ENCODE data around the gene DCUN1D4.
"Not testable (repeated sequence)": the region's sequence is repeated elsewhere in the genome, so short reads cannot be mapped to it uniquely, and the experiment has no call there.

DCUN1D4 gene

DNA sequence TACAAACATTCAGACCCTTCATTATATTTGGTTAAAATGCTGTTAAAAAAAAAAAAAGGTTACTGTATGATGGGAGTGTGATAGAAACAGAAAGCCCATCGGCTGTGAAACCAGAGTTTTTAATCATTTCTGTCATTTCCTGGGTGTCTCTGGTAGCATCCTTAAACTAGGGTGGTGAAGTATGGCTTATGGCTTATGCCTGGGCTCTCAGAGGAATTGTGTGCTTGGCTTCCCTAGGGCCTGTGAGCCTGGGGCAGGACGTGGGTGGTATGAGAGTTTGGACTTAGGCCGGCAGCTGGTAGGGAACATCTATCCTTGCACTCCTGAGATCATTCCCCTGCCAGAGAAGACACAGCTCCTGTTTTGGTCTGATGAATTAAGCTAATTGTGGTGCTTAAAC lies 52.2 kb downstream of the DCUN1D4 start:
- peak; percentile 15 for DNase-seq (ENCODE audit: low read depth)

DNA sequence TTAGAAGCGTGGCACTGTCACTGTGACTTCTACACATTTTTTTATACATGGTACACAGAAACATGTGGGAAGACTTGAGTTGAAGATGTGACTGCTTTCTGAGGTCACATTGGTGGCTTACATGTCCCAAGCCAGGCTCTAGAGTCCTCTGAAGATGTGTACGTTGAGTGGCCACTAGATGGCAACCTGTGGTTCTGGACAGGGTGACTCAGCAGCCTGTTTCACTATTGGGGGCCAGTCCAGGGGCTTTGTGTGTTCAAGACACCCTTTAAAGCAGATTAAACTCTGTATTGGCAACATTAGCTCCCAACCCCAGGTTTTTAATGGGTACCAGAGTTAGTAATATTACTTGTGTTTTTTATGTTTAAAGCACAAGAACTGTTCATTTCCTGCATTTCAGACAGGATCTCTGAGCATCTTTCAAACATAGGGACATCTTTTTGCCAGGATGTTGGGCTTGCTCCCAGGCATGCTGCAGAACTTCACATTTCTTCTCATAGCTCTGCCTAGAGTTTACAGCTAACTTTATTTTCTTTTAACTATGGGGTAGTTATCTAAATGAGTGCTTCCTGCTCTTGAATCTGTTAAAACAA lies 53.0 kb downstream of the DCUN1D4 start:
- DNase-seq (ENCODE audit: low read depth): peak; percentile 75

GRCh38 chr4:51901363-51901762 lies 58.4 kb downstream of the DCUN1D4 start:
- DNase-seq (ENCODE audit: low read depth): no peak

DNA sequence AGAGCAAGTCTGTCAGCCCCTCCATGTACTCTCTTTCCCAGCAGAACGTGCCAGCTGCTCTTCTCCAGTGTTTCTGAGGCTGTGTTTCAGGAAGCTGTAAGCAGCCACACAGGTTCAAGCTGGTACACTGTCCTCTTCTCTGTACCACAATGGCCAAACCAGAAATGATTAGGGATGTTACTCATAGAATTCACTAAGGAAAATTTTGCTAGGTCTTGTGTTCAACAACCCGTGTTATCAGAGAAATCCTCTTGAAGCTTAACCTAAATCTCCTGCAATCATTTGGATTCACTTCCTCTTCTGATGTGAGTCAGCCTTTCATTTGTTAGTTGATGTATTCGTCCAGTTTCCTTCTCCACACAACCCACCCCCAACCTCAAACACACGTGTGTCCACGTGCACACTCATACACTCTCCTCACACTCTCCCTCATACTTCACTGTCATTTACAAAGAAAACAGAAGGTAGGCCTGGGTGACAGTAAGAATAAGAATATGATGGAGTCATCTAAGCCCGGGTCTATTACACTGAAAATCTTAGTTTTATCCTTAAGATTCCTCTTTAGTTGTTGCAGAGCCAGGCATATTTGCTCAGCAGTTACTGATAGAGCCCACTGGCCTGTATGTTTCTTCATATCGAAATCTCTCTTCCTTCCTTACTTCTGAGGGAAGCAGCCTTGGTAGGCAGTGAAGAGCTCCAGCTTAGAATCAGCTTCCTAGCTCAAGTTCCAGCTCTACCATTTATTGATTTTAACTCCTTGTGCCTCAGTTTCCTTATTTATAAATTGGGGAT lies 63.4 kb downstream of the DCUN1D4 start:
- no peak for DNase-seq (ENCODE audit: low read depth)

GRCh38 chr4:51907006-51907669 lies 64.2 kb downstream of the DCUN1D4 start:
- DNase-seq (ENCODE audit: low read depth): no peak

DNA sequence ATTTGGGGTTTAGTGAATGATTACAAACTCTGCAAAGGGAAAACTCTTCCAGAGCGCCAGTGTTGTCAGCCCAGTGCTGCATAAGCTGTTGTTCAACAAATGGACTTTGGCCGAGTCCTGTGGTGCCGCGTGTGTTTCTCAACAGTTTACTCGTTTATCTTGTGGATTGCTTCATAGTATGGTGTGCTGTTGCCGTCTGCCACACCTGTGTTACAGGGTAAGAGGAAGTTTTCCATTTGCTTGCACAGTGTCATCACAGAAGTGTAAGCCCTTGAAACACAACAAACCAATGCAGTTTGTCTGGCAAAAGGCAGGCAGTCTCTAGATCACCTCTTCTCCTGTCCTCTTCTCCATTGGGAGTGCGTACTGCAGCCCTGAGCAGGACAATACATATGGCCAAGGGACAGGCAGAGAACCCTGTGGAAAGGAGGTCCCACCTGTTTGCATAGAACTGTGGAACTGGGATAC lies 66.3 kb downstream of the DCUN1D4 start:
- no peak for DNase-seq (ENCODE audit: low read depth)

GRCh38 chr4:51918251-51918650 lies 75.3 kb downstream of the DCUN1D4 start:
- peak; percentile 13 for DNase-seq (ENCODE audit: low read depth)

- no peak for DNase-seq (ENCODE audit: low read depth)
Measured at GRCh38 chr4:51923343-51923742, 80.4 kb downstream of the DCUN1D4 start.

DNA sequence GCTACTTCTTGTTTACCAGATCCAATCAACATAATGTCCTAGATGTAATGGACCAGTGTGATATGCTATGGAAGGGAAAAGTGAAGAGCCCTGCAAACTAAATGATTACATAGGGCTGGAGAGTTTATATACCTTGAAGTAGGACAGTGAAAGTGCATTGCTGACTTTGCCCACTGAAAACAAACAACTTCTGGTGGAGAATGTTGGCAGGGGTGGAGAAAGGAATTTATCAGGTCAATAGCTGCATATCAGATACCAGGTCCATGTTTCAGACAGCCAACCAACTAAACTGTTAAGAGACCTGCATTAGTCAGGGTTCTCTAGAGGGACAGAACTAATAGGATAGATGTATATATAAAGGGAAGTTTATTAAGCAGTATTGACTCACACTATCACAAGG lies 82.4 kb downstream of the DCUN1D4 start:
- DNase-seq (ENCODE audit: low read depth): no peak

DNA sequence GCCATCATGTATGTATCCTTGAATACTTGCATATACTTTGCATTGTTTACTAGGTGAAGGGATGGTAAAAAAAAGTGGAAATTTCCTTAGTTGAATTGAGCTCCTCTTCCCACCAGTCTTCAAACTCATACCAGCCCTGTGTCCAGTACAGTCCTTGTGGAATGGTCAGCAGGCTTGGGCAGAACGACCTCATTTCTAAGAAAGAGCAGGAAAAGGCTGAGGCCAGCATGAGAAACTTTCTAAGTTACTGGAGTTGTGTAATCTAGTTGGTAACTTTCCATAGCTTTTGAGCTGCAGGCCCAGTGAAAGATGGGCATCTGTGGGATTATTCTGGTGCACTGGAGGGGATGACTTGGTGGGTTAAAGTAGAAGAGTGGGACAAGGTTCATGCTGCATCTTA lies 87.6 kb downstream of the DCUN1D4 start:
- no peak for DNase-seq (ENCODE audit: low read depth)

DNA sequence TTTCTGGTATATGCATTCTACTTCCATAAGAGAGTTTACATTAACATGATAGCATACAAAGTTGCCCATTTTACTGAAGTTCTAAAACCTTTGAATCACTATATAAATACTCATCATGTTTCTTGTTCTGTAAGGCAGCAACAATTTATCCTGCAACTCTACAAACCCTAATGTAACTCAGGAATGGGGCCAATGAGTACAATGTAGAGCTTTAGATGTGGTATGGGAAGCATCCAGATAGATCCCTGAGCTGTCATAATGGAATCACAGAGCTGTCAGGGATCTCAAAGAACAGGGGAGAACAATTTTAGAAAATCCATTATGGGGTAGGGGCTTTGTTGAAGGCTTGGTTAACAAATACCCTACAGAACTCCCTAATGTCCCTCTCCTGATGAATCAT lies 88.5 kb downstream of the DCUN1D4 start:
- peak; percentile 7 for DNase-seq (ENCODE audit: low read depth)

- peak; percentile 68 for DNase-seq (ENCODE audit: low read depth)
Measured at GRCh38 chr4:51932261-51932660, 89.3 kb downstream of the DCUN1D4 start.

DNA sequence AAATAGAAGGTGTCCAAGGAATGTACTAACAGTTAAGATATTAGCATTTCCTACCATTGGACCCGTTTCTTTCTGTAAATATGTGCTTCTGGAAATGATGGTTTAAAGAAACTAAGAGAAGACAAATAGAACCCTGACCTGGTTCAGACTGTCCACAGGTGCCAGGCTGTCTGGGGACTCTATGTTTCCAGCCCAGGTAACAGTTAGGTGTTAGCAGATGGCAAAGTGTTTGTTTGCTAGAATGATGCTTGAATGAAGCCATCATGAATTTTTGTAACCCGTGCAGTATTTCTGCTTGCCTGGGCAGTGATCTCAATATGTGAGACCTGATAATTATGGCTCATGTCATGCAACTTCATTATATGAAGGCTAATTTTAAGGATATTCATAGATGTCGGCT lies 89.7 kb downstream of the DCUN1D4 start:
- DNase-seq (ENCODE audit: low read depth): no peak

GRCh38 chr4:51940460-51940859 lies 97.5 kb downstream of the DCUN1D4 start:
- not testable (repeated sequence) for DNase-seq (ENCODE audit: low read depth)

- peak; percentile 11 for DNase-seq (ENCODE audit: low read depth)
Measured at GRCh38 chr4:51942108-51942832, 99.3 kb downstream of the DCUN1D4 start.

DNA sequence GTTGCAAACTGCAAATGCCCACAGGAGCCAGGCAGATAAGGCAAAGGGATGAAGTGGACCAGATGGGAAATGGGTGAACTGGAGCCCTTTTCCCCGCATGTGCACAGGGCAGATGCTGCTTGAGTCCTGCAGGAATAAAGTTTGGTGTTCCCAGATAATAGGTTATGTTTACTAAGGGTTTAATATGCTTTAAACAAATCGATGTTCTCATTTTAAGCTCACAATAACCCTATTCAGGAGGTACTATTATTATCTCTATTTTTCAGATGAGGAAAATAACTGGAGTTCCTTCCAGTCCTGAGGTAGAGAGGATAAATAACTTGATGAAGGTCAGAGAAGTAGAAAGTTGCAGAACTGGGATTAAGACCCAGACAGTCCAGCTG lies 99.9 kb downstream of the DCUN1D4 start:
- DNase-seq (ENCODE audit: low read depth): no peak

DNA sequence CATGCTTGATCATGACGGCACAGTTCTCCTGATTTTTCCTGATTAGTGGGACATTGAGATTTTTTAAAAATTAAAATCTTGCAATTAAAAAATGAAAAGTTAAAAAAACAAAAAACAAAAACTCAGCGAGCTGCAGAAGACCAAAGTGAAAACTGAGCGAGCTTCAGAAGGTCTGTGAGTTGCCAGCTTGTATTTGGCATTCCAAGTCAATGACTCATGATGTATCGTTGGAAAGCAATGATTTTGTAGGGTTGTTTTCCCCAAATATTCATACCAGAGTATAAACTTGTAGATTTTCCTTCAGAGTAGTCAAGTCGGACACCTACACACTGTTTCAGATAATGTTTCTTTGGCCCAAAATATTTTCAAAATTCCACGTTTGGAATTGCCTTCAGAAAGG lies 100.3 kb downstream of the DCUN1D4 start:
- DNase-seq (ENCODE audit: low read depth): peak; percentile 27

DNA sequence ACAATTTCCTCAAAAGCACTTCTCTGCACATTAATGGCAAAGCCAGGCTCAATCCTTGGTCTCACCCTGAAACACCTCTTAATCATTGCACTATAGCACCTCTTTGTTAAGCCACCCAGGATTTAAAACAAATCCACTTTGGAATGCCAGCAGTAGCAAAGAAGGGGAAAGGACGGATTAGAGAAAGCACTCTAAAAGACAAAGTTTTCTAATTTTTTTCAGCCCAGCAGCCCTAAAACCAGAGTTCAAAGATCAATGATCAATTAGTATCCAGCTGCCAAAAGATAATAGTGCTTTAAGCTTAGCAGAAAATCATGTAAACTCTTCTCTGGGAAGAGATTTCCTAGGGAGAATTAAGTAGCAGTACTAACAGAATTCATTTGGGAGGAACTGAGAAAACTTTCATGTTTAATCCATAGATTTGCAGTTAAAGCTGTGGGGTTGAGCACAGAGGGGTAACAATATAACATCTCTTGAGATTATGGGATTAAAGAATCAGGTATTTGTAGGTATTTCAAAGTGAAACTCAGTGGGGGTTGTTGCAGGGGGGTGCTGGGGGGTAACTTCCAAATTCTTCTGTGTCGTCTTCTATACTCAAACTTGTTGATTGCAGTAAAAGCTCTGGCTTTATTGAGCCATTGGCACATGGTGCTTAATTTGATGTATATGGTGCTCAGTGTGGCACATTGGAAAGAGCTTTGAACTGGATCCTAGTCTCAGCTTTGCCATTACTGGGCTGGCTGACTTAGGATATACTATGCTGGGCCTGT lies 115.4 kb downstream of the DCUN1D4 start:
- no peak for DNase-seq (ENCODE audit: low read depth)

DNA sequence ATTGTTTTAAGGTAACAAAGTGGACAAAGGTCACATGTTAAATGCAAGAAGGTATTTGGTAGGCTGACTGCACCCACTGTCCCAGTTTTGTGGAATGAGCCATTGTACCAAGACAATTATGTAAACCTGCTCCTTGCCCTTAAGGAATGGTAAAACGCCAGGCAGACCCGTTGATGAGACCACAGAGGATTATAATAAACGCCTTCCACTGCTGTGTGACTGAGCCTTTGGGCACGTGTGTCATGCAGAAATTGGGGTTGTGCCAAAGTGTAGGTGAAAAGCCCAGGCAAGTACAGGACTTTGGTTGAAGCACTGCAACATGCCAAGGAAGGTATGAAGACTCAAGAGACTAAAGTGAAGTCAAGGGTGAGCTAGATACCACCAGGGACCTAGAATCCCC lies 117.5 kb downstream of the DCUN1D4 start:
- DNase-seq (ENCODE audit: low read depth): no peak

GRCh38 chr4:51963841-51964517 lies 121.0 kb downstream of the DCUN1D4 start:
- DNase-seq (ENCODE audit: low read depth): no peak

DNA sequence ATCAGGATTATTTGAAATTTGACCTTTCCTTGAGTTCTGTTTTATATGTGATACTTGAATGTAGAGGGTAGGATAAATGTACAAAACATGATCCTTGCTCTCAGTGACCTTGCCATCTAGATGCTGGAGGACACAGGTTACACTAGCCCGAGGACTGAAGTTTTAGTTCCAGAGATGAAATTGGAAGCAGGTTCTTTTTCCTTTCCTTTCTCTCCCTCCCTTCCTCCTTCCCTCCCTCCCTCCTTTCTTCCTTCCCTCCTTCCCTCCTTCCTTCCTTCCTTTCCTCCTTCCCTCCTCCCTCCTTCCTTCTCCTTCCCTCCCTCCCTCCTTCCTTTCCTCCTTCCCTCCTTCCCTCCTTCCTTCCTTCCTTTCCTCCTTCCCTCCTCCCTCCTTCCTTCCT lies 122.9 kb downstream of the DCUN1D4 start:
- no peak for DNase-seq (ENCODE audit: low read depth)
